Stimulated activated CD4-positive, alpha-beta T cell treated with anti-CD3 and anti-CD28 coated beads, Interleukin-1b, Interleukin-23, amount 100 ng/mL, for 4 hours (primary cell): Measurements from ENCODE around the gene INHBB.

Experiments used
- DNase-seq, 2 donors: peaks; one replicate each; pipeline ENCODE4 v3.0.0-alpha.2; 2020; ENCODE audit warnings: low read depth in 2 of 2

INHBB gene

GRCh38 chr2:120341977-120342376 is 4.0 kb upstream of the INHBB start:
- DNase-seq, result no peak

- DNase-seq, result no peak
Measured at GRCh38 chr2:120342446-120342845, 3.5 kb upstream of the INHBB start.

GRCh38 chr2:120343100-120343432 is 2.9 kb upstream of the INHBB start:
- DNase-seq, result no peak

- peak; percentile 23 to 53 for DNase-seq
Measured at GRCh38 chr2:120343433-120344105, 2.4 kb upstream of the INHBB start.

GRCh38 chr2:120344214-120344975 is 1.5 kb upstream of the INHBB start:
- DNase-seq, result no peak

- DNase-seq, result peak in 1 of 2 donors; percentile 24
Measured at GRCh38 chr2:120344976-120345581, 857 bp upstream of the INHBB start.

- DNase-seq, result no peak
Measured at GRCh38 chr2:120345608-120346007, 328 bp upstream of the INHBB start.

- DNase-seq, result peak in 1 of 2 donors; percentile 13
Measured at GRCh38 chr2:120346667-120347358, 877 bp downstream of the INHBB start.

- no peak for DNase-seq
Measured at GRCh38 chr2:120347396-120348060, 1.6 kb downstream of the INHBB start.

GRCh38 chr2:120348134-120348736 is 2.3 kb downstream of the INHBB start:
- no peak for DNase-seq

GRCh38 chr2:120348737-120349439 is 3.0 kb downstream of the INHBB start:
- no peak for DNase-seq

- DNase-seq, result no peak
Measured at GRCh38 chr2:120349440-120349921, 3.5 kb downstream of the INHBB start.

GRCh38 chr2:120350080-120350479 is 4.1 kb downstream of the INHBB start:
- no peak for DNase-seq

- no peak for DNase-seq
Measured at GRCh38 chr2:120350801-120351320, 4.9 kb downstream of the INHBB start.

- DNase-seq, result no peak
Measured at GRCh38 chr2:120352696-120353590, 7.0 kb downstream of the INHBB start.

- no peak for DNase-seq
Measured at GRCh38 chr2:120353591-120353898, 7.6 kb downstream of the INHBB start.

- no peak for DNase-seq
Measured at GRCh38 chr2:120353931-120354330, 8.0 kb downstream of the INHBB start.

GRCh38 chr2:120354467-120354866 is 8.5 kb downstream of the INHBB start:
- DNase-seq, result no peak

- no peak for DNase-seq
Measured at GRCh38 chr2:120354935-120355779, 9.2 kb downstream of the INHBB start.
